KOPT-K1 (cell line): Measurements from ENCODE around the gene VIPAS39.

Experiments used
- H3K27ac ChIP-seq: fragments of 200-600 bp; sonication (generic); 2 replicates; pipeline ENCODE4 v1.5.1; 2016; ENCODE audit warnings: antibody characterized with exemption, mild to moderate bottlenecking, low read depth, low read length; ENCODE audit not compliant: poor library complexity, severe bottlenecking
- H3K36me3 ChIP-seq: fragments of 200-600 bp; sonication (generic); 2 replicates; pipeline ENCODE4 v1.5.1; 2017; ENCODE audit warnings: antibody characterized with exemption, mild to moderate bottlenecking, low read length, moderate library complexity; ENCODE audit not compliant: insufficient read depth
- H3K9me3 ChIP-seq: fragments of 200-600 bp; sonication (generic); 2 replicates; pipeline ENCODE4 v1.5.1; 2017; ENCODE audit warnings: antibody characterized with exemption, low read length, mild to moderate bottlenecking; ENCODE audit not compliant: insufficient read depth, poor library complexity, severe bottlenecking

The VIPAS39 gene

GRCh38 chr14:77390188-77390587, 67.2 kb downstream of the VIPAS39 start:
- Histone ChIP-seq H3K27ac (no peak overlapping the region), H3K9me3 (no peaks in the 10 kb centered on the region), H3K36me3 (no peaks in the 10 kb centered on the region)

GRCh38 chr14:77378701-77379100, 78.7 kb downstream of the VIPAS39 start:
- Histone ChIP-seq H3K36me3 (no peaks in the 10 kb centered on the region), H3K27ac (no peak overlapping the region), H3K9me3 (no peaks in the 10 kb centered on the region)

- Histone ChIP-seq H3K27ac (peak overlapping the region; percentile 76), H3K36me3 (no peaks in the 10 kb centered on the region), H3K9me3 (no peaks in the 10 kb centered on the region)
These were observed 79.9 kb downstream of the VIPAS39 start for GRCh38 chr14:77377502-77377844.

- peak within 1 kb of the TSS; percentile 76 for H3K27ac ChIP-seq
- no peaks in the 10 kb centered on the region for H3K36me3 ChIP-seq
- no peaks in the 10 kb centered on the region for H3K9me3 ChIP-seq
These were observed 80.5 kb downstream of the VIPAS39 start, which contains the start of the genes SAMD15 and TMED8 for GRCh38 chr14:77376771-77377501. SAMD15 (plus strand) TSS chr14:77377379; CDS start chr14:77377419, 40 bp downstream. TMED8 (minus strand) TSS chr14:77377094; CDS start chr14:77377053, 41 bp downstream.
